ENCODE measurements around the gene ALX4.

Gene ALX4

DNA sequence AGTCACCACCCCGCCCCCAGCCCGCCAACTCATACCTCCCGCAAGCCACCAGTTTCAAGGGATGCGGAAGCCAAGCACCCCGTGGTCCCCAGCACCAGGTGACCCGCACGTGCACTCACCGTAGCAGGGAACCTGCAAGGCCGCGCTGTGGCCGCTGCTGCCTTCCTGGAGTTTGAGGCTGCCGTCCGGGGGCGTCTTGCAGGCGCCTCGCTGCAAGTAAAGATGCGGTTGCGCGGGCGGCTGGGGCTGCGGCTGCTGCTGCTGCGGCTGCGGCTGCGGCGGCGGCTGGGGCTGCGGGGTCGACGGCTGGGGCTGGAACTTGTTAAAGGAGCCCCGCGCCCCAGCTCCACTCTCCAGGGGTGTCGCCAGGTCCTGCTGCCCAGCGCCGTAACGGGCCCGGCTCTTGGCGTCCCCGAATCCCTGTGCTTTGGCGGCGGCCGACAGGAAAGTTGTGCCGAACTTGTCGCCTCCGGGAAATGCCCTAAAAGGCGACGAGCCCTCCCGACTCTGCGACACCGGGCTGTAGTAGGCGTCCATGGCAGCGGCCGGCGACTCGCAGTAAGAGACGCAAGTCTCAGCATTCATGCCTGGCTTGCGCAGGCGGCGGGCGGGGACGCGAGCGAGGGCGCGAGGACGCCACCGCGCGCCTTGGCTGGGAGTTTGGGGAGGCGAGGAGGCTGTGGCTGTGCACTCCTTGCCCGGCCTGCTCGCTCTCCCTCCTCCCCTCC is at the start of gene ALX4:
Gene ALX4 (minus strand): TSS at position 662 of the 728 bp plus-strand sequence. CDS start 77 bp downstream, at position 585.
- peak; percentile 32 for DNase-seq

DNA sequence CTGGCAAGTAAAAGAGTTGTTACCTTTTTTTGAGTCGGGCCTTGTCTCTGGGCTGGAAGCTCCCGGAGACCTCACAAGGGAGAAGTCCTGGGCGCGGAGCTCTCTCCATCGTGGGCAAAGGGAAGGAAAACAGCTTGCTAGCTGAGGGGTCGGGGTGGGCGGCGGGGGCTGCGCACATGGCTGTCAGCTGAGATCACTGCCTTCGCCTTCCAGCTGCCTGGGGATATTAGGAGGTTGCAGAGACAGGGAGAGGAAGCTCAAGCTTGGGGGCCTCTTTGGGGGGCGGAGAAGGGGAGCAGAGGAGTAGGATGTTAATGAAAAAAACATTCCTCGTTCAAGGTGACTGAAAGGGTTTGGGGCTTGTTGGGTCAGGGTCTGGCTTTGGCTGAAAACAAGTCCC is 49.2 kb upstream of the ALX4 start:
- no peak for DNase-seq

DNA sequence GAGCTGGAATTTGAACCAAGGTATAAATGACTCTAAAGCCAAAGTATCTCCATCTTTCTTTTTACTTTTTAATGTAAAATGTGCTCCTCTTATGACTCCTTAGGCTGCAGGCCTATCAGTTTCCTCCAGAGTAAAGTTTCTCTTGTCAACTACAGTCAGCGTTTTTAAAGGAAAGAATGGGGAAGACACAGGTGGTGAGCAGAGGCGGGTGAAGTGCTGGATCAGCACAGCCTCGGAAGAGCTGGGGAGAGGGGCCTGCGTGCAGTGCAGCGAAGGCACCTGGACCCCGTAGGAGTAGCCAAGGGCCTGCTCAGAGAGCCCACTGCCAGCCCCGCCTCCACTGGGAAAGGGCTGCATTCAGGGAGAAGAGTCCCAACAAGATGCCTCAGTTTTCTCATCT is 48.8 kb upstream of the ALX4 start:
- no peak for DNase-seq

DNA sequence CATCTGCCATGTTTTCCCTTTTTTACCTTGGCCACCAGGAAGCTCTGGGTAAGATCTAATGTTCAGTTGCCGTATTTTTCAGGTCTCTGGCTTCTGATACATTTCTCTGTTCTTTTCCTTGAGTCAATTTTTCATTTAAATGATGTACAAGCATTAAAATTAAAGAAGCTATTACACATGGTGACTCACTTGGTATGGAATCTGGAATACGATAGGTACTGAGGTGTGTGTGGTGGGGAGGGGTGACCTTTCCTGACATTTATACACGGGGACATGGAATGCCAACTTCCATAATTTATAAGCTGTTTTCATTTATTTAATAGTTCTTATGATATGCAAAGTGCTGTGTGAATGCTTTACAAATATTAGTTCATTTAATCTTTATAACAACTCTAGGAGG is 47.8 kb upstream of the ALX4 start:
- DNase-seq: no peak

DNA sequence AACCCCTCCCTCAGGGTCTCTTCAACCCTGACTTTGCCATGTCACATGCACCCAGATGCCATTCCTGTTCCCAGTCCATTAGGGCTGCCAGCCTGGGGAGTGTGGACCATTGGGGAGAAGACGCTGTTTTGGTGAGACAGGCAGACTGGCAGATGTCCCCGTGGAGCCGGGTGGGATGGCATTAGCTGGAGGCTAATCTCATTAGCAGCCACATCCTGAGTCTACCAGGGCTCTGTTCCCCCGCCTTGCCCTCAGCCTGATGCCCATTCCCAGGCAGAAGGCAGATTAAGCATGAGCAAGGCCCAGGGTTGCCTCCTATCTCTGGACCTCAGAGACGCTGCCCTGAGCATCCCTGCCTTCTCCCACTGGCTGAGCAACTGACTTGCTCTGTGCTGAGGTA is 46.4 kb upstream of the ALX4 start:
- DNase-seq: no peak

DNA sequence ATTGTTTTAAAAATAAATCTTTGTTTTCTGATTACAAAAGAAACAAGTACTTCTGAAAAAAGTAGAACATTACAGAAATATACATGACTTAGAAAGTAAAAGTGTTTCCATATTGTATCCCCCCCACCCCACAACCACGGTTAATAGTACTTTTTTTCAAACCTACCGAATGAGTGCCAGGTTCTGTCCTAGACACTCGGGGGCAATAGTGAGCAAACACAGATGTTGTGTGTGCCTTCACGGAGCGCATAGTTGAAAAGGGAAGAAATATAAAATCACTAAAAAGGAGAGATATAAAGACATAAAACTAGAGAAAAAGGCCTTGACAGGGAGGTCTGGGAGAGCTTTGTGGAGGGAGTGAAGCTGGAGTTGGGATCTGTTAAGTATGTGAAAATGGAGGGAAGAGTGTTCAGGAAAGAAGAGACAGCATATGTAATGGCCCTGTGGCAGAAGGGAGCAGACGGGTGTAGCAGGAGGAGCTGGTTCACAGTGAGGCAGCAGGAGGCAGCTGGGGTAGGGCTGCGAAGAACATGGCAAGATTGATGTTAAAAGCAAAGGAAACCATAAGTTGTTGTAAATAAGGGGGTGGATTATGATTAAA is 42.1 kb upstream of the ALX4 start:
- peak; percentile 29 for DNase-seq

DNA sequence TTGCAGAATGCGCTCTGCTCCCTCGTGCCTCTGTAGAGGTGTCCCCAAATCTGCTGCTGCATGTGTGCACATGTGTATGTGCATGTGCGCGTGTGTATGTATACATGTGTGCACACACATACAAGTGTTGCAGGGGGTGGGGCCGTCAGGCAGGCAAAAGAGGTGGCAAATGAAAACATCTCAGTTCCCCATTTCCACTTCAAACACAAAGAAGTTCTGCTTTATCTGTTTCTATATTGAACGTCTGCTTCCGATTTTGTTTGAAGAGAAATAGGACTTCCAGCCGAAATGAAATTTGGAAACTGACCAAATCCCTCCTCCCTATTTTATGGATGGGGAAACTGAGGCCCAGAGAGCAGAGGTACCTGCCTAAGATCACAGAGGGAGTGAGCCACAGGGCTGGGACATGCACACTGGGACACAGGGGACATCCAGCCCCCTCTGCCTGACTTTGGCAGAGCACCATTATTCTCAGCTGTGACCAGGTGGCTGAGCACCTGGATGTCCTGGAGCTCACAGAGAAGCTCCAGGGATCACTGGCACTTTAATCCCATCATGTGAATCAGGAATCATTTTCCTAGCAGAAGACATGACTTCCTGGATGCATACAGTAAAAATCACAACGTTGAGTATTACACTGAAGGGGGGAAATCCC is 41.2 kb upstream of the ALX4 start:
- DNase-seq: peak; percentile 7

DNA sequence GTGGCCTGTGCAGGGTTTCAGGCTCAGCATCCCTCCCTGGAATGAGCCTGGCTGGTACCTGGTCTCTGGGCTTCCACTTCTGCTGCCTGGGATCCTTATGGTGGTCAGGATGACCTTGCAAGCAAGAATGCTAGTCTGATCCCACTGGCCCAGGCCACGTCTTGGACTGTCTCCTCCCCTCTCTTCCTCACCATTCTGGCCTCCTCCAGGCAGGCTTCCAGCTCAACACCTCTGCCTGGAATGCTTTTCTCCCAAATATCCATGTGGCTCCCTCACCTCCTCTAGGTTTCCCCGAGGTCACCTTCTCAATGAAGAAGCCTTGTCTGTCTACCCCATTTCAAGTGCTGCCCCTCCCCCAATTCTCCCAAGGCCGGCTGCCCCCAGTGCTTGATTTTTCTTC is 39.4 kb upstream of the ALX4 start:
- no peak for DNase-seq

DNA sequence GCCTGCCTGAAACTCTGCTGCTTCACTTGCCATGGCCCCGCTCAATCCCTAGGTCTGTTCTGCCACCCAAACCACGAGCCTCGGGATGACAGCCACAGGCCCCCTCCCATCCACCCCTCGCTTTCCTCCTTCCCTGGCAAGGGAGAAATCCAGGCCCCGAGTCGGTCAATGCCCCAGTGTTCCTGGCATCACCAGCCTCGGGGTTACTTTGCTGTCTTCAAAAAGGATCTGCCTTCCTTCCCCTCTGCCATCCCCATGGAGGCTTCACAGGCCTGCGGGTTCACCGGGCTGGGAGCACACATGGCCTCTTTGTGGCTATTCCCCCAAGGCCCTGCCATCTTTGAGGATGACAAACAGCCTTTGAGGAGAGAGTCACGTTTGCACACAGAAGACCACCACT is 38.8 kb upstream of the ALX4 start:
- DNase-seq: no peak

DNA sequence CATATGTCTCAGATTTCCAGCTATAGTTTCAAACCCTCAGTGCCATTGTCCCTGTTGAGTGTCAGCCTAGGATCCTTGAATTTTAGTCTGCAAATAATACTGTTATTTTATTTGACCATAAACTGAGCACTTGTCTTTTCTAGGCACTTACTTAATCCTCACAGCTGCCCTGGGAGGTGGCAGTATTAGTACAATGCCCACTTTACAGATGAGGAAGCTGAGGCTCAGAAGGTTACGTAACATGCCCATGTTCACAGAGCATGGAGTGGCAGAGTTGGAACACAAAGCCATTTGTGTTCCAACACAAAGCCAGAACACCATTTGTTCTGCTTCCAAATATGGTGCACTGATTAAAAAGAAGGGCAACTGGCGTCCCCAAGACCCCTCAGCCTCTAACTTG is 38.2 kb upstream of the ALX4 start:
- no peak for DNase-seq

DNA sequence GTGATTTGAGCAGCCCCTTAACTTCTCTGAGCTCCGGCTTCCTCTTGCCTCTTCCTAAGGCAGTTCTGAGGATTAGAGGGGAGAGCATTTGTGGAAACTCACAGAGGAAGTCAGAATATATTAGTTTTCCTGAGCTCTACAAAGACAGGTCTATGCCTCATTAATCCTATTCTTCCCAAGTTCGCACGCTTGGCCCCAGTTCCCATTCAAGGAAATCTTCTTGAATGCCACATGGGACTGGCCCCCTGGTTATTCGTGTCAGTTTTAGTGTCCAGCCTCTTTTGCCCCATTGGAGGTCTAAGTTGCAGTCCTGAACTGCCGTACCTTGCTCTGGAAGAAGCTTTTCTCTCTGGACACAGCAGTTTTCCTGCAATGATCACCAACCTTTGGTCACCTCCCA is 37.6 kb upstream of the ALX4 start:
- DNase-seq: no peak

DNA sequence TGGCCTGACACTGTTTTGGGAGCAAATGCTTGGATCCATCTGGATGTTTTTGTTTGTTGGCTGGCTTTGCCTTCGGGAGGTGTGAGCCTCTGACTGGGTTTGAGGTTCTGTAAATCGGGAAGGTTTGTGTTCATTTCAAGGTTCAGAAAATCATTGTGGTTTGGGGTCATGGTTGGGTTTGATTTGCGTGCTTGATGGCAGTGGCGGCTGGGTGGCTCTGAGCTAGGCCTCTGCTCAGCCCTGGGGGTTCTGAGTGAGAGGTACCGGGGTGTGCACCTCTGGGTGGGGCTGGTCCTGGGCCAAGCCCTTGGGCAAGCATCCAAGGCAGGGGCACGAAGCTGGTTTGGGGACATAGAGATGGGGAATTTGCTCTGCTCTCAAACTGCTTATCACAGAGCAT is 37.0 kb upstream of the ALX4 start:
- no peak for DNase-seq

DNA sequence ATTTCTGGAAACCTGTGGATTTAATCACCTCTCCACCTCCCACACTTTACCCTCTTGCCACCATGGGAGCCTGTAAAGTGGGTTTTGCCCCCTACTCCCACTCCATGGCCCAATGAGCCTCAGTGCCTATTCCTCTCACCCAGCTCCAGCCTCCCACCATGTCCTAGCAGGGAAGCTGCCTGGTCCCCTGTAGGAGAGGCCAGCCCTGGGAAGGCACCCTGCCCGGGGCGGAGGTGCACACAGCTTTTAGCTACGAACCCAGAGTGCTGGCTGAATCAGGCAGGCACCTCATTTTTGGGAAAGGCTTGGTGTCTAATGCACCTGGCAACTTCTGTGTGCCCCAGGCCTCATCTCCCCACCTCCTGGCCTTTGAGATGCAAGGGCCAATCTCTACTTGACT is 35.8 kb upstream of the ALX4 start:
- DNase-seq: no peak

DNA sequence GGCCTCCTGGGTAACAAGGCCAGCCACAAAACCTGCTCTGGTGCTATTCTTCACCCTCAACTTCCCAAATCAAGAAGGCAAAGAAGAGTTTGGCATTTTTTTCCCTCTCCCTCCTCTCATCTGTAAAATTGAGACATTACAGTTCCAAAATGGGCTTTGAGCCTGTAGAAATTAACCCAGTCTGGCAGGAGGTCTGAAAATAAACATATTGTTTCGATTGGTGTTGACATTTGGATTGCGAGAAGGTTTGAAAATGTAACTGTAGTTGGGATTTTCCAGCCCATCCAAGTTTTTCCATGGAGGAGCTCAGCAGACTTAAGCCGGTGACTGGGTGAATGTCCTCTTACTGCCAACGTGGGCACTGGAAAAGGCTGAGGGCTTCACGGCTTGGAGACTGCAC is 35.0 kb upstream of the ALX4 start:
- DNase-seq: no peak

DNA sequence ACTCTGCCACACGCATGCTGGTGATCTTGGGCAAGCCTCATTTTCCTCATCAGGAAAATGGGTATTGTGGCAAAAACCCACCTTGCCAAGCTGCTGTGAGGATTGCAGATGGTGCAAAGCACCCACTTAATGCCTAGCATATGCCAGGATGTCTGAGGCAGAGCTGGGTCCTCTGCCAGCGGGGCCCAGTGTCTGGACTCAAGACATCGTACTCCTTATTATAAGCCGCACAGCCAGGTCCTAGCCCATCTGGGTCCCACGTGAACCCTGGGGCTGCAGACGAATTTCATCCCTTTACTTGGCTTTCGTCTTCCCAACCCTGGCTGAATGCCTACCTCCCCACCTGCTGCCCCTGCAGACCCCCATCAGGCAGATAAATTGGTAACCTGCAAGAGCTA is 34.5 kb upstream of the ALX4 start:
- no peak for DNase-seq

DNA sequence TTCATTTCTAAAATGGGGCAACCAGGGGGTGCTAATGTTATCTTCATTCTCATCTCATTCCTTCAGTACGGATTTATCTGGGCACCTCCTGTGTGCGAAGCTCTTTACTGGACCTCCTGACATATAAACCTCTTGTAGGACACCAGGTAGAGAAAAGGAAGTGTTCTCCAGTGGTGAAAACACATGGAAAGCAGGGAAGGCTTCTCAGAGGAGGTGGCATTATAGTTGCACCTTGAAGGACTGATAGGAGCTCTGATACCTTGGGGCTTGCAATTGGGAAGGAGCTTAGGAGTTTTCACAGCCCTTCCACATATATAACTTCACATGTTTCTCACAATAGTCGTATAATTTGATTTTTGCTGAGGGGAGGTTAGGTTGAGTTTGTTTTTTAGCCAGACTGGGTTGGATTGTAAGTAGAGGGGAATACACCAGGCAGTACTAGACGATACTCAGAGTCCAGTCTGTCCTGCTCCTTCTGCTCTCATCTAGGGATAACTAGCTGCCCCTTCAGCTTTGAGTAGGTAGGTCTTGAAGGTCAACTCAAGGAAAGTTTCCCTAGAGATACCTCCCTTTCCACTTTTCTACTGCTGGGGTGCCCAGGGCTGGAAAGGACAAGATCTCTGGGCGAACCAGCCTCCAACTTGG is 34.0 kb upstream of the ALX4 start:
- DNase-seq: no peak

DNA sequence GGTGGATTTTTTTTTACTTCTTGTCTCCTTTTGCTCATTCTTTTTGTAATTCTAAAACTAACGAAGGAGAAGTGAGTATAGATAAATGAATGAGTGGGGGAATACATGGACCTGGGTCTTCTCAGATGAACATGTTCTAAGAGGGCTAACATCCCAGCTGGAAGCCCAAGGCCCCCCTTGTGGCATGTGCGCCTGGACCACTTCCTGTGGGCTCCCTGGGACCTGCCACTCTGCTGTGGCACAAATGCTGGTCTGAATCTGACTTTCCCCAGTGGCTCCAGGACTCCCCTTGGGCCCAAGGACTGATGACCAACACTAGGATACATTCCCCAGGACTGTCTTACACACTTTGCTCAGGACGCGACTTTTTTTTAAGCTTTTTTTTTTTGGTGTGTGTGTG is 32.7 kb upstream of the ALX4 start:
- no peak for DNase-seq

DNA sequence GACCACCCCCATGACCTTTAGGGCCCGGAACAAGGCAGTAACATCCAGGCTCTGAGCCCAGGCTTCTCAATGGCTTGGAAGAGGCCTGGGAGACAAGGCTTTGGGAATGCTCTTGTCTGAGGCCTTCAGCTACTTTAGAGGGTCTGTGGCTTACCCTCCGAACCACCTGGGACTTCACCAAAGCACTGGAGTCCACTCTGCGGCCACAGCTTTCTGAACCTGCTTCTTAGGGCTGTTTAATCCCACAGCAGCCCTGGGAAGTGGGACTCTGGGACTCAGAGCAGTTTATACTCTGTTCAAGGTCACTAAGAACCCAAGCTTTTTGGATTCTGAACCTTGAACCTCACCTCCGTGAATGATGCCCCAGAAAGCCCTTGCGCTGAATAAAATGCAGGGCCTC is 30.7 kb upstream of the ALX4 start:
- DNase-seq: no peak

DNA sequence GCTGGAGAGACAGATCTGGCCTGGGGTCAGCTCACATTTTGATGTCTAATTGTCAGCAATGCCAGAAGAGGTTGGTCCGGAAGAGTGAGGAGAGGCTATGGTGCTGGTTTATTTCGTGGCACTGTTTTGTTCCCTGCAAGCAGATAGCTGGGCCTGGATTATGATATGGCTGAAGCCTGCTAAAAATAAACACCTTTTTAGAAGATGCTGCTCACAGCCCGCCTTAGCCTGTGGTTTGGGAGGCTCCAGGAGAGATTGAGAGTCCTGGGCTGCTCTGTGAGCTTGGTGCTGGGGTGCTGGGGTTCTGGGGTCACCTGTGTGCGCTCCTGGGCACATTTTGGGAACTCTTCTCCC is 29.6 kb upstream of the ALX4 start:
- no peak for DNase-seq

DNA sequence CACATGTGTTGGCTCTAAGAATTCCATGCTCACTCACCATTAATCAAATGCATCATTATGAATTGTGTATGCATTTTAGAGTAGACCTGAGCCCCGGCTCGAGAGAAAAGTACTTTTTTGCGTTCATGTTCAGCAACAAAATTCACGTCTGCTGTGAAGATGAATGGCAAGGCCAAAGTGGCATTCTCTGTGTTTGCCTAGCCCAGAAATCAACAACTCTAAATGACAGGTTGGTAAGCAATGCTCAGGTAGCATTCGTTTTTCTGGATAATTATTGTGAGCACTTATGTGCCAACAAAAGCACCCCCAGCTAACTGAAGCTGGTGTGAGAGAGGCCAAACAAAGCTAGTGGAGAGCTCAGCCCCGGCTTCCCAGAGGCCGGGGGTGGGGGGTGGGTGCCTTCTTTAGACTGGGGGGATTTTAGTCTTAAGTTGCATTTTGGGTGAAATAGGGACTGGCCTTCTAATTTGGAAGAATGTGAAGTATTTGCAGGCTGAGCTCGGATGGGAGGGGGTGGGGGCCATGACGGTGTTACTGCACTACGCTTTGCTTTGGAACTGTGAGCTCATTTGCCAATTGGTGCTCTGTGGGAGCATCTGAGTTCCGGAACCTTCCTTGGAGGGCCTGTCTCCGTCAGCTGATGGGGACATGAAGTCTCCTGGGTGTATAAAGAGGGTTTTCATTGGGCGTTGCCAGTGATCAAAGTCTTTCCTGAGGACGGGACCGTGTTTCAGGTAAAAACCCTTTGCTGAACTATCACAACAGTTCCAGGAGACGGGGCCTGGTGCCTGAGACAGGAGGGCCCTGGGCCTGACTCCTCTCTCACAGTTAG is 29.0 kb upstream of the ALX4 start:
- no peak for DNase-seq

DNA sequence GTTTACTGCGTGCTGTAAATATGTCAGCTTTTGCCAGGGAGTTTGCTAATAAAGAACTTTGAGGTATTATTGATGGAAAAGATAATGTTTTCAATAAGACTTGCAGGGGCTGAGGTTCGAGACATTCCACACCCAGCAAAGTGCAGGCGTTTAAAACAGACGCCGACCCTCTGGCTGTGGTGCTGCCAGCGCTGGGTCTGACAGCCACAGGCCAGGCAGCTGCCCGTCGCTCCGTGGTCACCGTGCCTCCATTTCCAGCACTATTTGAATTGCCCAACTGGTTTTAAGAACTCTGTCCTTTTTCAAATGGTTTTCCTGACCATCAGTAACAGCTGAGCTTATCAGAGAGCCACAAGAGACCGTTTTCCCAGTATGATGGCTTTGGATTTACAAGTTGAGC is 28.1 kb upstream of the ALX4 start:
- no peak for DNase-seq

DNA sequence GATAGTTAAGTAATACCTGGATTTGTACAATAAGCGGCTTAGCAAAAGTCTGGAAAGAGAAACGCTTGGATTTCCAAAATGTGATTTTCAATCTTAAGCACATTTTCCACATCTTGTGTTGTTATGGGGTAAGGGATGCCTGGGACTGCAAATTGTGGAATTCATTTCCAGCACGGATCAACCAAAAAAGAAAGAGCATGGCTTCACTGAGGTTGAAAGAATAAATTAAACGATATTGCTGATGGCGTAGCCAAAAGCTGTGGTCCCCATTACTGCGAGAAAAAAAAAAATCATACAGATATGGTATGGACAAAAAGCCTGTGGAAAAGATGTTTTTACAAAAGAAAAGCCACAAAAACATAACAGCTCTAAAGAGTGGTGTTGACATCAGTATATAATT is 26.0 kb upstream of the ALX4 start:
- no peak for DNase-seq

DNA sequence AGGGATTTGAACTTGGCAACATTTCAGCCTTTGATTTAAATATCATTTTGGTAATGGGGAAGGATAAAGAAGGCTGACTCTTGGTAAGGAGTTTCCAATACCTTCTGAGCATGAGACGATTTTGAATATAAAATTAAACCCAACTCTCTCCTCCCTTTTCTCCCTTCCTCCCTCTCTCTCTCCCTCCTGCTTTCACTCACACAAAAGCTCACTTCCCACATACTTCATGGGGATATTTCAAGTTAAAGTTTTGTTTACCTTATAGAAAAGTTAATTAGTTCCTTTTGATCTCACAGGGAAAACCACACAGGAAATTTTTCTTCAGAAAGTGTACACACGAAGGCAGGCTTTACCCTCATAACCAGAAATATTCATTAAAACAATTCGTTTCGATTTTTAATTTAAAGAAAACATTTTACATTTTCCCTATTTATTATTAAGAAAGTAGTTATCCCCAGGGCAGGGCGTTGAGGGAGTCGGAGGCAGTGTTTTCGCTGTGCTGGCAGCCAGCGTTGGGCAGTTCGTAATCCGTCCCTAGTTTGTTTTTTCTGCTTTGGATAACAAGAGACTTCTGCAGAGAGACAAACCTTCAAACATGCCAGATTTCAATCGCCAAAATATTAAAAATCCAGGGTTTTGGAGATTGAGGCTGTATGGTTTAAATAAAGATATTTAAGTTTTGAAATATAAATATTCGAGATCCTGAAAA is 25.3 kb upstream of the ALX4 start:
- no peak for DNase-seq

All from NCI-H2171 treated with DMSO at 0.1 percent for 48 hours (cell line).